Measurements from ENCODE around the gene RND1.

Gene RND1

DNA sequence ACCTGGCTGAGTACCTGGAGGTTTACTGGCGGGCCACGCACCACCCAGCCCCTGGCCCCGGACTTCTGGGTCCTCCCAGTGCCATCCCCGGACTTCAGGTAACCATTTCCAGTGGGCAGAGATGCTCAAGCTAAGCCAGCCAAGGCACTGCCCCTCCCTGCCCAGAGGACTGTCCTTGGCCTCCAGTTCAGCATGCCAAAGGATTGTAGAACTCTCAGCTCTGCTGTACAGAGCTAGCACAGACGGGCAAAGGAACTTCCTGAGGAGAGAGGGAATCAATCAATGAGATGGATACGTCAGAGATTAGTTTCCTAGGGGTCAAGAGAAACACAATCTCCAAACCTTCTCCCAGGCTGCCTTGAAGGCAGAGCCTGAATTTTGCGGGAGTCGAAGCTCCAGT, 38.6 kb downstream of the RND1 start:
- no peaks in the 10 kb centered on the region for H3K9me3 Mint-ChIP-seq
- ATAC-seq = no peak
- H3K4me3 Mint-ChIP-seq = no peak overlapping the region
- H3K4me1 Mint-ChIP-seq = peaks cover 8% of the 10 kb centered on the region
- H3K36me3 Mint-ChIP-seq = peaks cover 31% of the 10 kb centered on the region
- no peak overlapping the region for H3K27ac Mint-ChIP-seq
- H3K27me3 Mint-ChIP-seq = no peaks in the 10 kb centered on the region

DNA sequence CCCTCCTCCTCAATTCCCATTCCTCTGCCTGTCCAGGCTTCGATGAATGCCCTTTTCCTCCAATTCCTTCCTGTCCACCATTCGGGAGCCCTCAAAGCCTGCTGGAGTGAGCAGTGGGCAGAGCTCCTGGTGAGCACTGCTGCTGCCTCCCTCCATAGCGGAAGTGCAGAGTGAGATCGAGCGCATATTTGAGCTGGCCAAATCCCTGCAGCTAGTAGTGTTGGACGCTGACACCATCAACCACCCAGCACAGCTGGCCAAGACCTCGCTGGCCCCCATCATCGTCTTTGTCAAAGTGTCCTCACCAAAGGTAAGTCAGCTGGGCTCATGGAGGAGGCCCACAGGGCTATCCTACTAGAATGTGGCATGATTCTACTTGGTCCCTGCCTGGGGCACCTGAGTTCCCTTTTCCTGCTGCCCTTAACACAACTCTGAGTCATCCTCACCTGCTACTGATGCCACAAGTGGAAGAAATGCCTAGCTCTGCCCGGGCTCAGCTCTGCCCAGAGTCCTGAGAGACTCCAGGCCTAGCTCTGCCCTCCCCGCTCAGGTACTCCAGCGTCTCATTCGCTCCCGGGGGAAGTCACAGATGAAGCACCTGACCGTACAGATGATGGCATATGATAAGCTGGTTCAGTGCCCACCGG, 39.3 kb downstream of the RND1 start:
- ATAC-seq = no peak
- Mint-ChIP-seq H3K27ac (no peak overlapping the region), H3K4me1 (peaks cover 8% of the 10 kb centered on the region), H3K9me3 (no peaks in the 10 kb centered on the region), H3K27me3 (no peaks in the 10 kb centered on the region), H3K36me3 (peaks cover 27% of the 10 kb centered on the region), H3K4me3 (no peak overlapping the region)

DNA sequence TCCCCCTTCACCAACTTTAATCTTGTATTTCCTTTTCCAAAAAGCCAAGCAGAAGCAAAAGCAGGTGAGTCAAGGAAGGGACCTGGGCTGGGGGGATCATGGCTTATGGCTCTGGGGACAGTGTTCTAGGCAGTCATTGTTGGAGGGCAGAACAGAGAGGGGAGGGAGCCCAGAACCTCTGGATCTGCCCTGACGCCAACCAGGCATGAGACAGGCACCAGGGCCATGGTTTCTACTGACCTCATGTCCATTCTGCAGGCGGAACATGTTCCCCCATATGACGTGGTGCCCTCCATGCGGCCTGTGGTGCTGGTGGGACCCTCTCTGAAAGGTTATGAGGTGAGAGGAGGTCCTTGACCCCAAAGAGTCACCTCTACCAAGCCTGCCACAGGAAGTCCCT, 40.8 kb downstream of the RND1 start:
- Mint-ChIP-seq H3K9me3 (no peaks in the 10 kb centered on the region), H3K4me1 (peaks cover 8% of the 10 kb centered on the region), H3K4me3 (no peak overlapping the region), H3K27me3 (no peaks in the 10 kb centered on the region), H3K36me3 (peaks cover 18% of the 10 kb centered on the region), H3K27ac (no peak overlapping the region)
- no peak for ATAC-seq

DNA sequence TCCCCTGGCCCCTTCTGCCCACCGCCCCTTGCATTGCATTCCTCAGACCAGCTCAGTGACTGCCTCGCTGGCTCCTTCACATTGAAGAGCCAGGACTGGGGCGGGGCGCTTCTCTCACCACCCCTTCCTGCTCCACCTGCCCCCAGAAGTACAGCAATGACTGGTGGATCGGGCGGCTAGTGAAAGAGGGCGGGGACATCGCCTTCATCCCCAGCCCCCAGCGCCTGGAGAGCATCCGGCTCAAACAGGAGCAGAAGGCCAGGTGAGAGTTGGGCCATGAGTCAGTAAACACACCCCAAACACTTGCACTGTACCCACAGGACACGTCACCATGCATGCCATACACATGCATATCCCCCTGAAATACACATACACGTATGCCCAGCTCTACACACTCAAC, 41.6 kb downstream of the RND1 start:
- H3K27me3 Mint-ChIP-seq = no peaks in the 10 kb centered on the region
- no peaks in the 10 kb centered on the region for H3K9me3 Mint-ChIP-seq
- no peak for ATAC-seq
- H3K4me1 Mint-ChIP-seq = peaks cover 8% of the 10 kb centered on the region
- peaks cover 10% of the 10 kb centered on the region for H3K36me3 Mint-ChIP-seq
- peak overlapping the region; percentile 11 for H3K27ac Mint-ChIP-seq
- H3K4me3 Mint-ChIP-seq = no peak overlapping the region

DNA sequence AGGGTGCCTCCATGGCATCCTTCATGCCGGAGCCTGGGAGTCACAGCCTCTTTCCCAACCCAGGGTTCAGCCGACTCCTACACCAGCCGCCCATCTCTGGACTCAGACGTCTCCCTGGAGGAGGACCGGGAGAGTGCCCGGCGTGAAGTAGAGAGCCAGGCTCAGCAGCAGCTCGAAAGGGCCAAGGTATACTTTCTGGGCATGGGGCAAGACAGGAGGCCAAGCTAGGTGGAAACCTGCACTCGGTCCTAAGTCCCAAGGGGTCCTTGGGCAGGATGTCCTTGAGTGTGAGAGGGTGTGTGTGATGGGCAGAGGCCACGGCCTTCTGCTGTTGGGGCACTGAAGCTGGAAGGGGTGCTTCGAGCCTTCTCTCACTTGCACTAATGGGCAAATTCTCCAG, 42.4 kb downstream of the RND1 start:
- H3K36me3 Mint-ChIP-seq = peaks cover 2% of the 10 kb centered on the region
- ATAC-seq = no peak
- H3K4me3 Mint-ChIP-seq = no peak overlapping the region
- H3K9me3 Mint-ChIP-seq = no peaks in the 10 kb centered on the region
- H3K27ac Mint-ChIP-seq = no peak overlapping the region
- H3K27me3 Mint-ChIP-seq = no peaks in the 10 kb centered on the region
- H3K4me1 Mint-ChIP-seq = peaks cover 14% of the 10 kb centered on the region

DNA sequence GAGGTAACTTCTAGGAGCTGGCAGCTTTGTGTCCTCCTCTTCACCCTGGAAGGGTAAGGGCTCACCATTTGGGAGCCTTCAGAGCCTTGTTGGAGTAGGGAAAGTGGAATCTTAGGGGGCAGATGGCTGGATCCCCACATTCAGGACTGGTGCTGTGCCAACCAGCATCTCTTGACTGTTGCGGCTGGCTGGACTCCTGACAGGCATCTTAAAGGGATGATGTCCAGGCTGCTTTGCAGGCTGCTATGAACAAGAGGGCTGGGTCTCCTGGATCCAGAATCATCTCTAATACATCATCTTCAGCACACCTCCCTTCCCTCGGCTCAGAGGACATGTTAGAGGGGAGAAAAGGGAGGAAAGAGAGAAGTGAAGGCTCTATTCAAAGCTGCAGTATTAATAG, 43.0 kb downstream of the RND1 start:
- no peaks in the 10 kb centered on the region for H3K36me3 Mint-ChIP-seq
- no peak overlapping the region for H3K27ac Mint-ChIP-seq
- peaks cover 19% of the 10 kb centered on the region for H3K4me1 Mint-ChIP-seq
- no peaks in the 10 kb centered on the region for H3K9me3 Mint-ChIP-seq
- no peaks in the 10 kb centered on the region for H3K27me3 Mint-ChIP-seq
- H3K4me3 Mint-ChIP-seq = no peak overlapping the region
- ATAC-seq = no peak

DNA sequence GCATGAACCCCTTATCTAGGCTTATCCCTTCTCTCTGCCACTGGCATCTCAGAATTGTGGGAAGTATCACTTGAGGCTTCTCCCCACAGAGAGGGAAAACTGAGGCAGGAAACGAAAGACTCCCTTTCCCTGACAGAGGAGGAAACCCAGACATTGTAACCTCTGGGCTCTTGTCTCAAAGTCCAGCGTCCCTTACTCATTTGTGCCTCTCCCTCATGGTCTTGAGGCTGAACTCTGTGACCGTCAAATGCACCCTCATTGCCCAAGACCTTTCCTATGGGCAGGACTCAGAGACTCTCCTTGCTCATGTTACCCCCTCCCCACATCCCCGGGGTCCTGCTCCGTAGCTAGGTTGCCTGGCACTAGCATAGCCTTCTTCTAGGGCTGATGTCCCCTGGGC, 43.5 kb downstream of the RND1 start:
- Mint-ChIP-seq H3K27me3 (peaks cover 5% of the 10 kb centered on the region), H3K4me1 (peaks cover 25% of the 10 kb centered on the region), H3K27ac (no peak overlapping the region), H3K9me3 (no peaks in the 10 kb centered on the region), H3K4me3 (no peak overlapping the region), H3K36me3 (no peaks in the 10 kb centered on the region)
- no peak for ATAC-seq

DNA sequence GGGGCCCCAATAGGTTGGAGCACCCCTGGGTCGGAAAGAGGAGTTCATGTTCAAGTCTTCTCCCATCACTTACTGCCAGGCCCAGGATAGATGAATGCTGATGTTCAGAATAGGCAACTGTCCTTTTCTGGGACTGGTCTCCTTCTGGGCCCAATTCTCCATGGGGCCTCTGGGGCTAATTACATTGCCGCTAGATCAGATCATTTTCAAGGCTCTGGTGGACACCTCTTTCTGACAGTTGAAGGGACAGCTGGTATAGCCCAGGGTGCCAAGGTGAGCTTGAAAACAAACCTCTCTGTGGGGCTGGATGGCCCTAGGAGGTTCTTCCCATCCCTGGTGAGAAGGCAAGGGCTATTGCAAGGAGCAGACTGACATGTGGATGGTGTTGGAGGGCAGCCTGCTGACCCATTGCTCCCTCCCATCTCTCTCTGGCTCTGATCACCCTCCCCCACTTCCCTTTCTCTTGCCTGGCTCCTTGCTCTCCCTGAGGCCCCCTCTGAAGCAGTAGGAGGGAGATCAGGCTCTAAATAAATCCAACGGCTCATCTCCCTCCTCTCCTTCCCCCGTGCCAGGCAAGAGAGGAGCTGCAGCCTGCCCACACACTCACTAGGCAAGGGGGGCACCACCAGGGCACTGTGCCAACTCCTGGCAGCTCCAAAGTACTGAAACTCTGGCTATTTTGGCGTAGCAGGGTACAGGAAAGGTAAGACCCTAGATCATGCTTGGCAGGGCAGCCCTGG, 45.5 kb downstream of the RND1 start:
- Mint-ChIP-seq H3K4me3 (no peak overlapping the region), H3K27me3 (peaks cover 25% of the 10 kb centered on the region), H3K36me3 (no peaks in the 10 kb centered on the region), H3K4me1 (peaks cover 43% of the 10 kb centered on the region), H3K27ac (no peak overlapping the region), H3K9me3 (no peaks in the 10 kb centered on the region)
- ATAC-seq = no peak

DNA sequence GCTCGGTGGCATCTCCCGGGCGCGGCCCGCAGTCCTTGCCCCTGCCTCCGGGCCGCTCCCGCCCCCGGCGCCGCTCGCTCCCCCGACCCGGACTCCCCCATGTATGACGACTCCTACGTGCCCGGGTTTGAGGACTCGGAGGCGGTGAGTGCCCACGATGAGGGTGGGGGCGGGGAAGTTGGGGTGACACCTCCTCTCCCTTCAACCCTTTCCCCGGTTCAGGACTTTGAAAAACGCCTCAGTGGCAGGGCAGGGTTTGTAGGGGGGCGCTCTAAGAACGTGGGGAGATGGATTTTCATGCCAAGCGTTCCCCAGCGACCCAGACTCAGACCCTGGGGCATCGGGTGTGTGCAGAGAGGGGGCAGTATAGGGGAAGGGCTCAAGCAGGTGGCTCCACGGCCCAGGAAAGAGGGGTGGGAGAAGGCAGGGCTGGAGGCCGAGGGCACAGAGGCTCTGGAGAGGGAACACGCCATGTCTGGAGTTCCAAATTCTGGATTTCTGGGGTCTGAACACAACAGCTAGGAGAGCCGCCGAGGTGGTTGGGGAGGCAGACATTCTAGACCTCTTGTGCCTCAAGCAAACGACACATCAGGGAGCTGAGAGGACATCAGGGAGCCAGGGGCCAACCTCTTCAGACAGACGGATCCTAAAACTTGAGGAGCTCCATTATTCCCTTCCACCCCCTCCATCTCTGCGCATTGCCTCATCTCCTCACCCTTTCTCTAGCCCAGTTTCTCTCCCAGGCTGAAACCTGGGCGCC, 46.7 kb downstream of the RND1 start:
- Mint-ChIP-seq H3K9me3 (no peaks in the 10 kb centered on the region), H3K36me3 (no peaks in the 10 kb centered on the region), H3K4me1 (peaks cover 48% of the 10 kb centered on the region), H3K27ac (peak overlapping the region; percentile 40), H3K4me3 (peak overlapping the region; percentile 85), H3K27me3 (peaks cover 29% of the 10 kb centered on the region)
- peak; percentile 1 for ATAC-seq

DNA sequence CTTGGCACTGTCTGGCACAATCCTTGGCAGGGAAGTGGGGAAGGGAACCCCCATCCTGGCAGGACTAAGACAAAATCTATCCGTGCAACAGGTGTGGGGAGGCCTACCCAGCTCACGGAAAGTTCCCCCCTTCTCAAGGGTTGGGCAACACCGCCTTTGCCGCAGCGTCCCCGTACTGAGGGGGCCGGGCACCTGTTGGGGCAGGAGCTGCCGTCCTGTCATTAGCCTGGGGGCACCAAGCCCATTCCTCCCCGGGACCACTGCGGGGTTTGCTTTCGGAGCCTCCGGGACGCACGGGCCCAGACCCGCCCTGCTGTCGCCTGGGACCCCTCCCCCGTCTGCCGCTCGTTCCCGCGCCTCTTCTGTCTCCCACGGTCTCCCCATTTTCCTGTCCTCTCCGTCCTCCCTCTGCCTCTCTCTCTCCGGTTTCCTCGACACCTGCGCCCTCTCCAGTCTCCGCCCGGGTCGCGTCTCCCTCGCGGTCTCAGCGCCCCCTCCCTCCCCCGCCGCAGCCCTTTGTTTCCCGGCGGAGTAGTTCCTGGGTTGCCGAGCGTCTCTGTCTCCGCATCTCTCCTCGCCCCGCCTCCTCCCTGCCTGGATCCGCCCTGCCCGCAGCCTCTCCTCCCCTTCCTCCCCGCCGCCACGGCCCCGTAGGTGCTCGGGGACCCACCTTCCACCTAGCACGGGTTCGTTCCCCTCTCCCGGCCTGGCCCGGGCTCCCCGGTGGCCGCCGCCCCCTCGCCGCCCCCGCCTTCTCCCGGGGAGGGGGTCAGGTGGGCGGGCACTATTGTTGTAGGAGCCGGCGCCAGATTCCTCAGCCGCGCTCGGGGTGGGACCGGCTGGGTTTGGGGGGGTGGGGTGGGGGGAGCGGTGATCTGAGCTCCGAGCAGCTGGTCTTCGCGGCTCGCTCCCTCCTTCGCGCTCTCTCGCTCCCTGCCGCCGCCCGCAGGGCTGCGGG, 47.5 kb downstream of the RND1 start, which contains the start of gene CACNB3:
Gene CACNB3 (plus strand): TSS at position 624 of the 958 bp plus-strand sequence. CDS start 434 bp downstream, outside the sequence.
- no peaks in the 10 kb centered on the region for H3K36me3 Mint-ChIP-seq
- peak within 1 kb of the TSS; percentile 85 for H3K4me3 Mint-ChIP-seq
- no peaks in the 10 kb centered on the region for H3K9me3 Mint-ChIP-seq
- peak; percentile 59 for ATAC-seq
- peaks cover 51% of the 10 kb centered on the region for H3K4me1 Mint-ChIP-seq
- H3K27ac Mint-ChIP-seq = peak within 1 kb of the TSS; percentile 40
- H3K27me3 Mint-ChIP-seq = peaks cover 29% of the 10 kb centered on the region

DNA sequence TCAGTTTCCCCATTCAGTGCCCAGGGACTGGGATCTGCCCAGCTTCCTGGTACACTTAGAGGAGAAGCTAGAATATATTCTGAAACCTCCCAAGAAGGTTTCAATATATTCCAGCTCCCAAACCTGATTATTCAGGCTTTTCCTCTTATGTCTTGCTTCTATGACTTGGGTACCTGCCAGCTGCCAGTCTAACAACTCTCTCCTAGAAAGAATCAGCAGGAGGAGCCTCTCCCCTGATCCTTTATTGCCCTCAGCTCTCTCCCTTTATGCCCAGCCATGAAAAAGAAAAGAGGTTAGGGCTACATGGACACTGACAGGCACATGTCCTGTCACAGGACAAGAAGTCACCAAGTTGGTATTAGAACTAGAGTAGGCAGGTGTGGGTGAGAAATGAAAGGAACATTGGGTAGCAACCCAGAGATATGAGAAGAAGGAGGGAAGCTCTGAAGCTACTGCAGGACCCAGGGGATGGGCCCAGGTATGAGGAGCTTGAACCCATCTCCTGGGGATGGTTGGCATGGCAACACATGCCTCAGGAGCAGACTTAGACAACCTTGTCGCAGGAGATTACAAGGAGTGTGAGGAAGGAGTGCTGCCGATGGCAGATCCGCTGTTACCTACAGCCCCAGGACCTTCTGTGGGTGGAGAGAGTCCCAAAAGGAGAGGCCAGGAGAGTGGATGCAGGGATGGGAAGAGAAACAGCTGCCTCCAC, 49.4 kb downstream of the RND1 start:
- no peaks in the 10 kb centered on the region for H3K36me3 Mint-ChIP-seq
- no peak overlapping the region for H3K27ac Mint-ChIP-seq
- H3K9me3 Mint-ChIP-seq = no peaks in the 10 kb centered on the region
- H3K27me3 Mint-ChIP-seq = peaks cover 29% of the 10 kb centered on the region
- no peak for ATAC-seq
- H3K4me3 Mint-ChIP-seq = no peak overlapping the region
- H3K4me1 Mint-ChIP-seq = peaks cover 51% of the 10 kb centered on the region

DNA sequence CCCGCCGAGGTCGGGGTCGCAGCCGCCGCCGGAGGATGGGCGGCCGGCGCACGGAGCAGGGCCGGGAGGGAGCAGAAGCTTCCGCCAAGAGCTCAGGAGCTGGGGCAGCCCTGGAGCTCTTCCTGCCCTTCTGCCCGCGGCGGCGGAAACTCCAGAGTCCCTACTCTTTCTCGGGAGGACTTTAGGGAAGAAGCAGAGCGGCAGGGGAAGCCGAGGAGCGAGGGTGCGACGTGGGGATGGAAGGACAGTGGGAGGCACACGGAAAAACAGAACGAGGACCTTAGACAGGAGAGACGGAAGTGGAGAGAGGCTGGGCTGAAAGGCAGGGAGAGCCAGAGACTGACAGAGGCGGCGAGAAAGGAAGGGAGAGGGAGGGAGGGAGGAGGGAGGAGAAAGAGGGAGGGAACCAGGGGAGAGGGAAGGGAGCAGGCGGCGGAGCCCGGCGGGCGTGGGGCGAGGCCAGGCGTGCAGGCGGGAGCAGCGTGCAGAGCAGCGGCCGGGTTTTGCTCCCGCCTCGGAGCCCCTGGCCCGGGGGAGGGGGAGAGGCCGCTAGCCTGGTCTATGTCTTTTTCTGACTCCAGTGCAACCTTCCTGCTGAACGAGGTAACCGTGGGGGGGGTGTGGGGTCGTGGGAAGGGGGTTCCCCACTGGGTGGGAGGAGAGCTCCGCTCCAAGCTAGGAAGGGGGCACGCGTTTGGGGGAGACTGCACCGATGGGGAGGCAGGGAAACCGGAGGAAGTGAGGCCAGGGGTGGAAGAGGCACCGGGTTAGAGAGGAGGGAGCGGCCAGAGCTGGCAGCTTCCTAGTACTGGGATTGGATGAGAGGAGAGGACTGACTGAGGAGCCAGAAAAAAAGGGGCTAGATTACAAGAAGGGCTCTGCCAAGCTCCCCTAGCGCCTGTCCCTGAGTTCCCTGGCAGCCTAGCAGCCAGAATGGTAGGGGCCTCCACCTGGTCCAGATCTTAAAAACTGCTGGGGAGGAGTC, 50.3 kb downstream of the RND1 start:
- peak overlapping the region; percentile 90 for H3K4me3 Mint-ChIP-seq
- peak; percentile 14 for ATAC-seq
- H3K27ac Mint-ChIP-seq = peak overlapping the region; percentile 85
- H3K4me1 Mint-ChIP-seq = peaks cover 51% of the 10 kb centered on the region
- peaks cover 29% of the 10 kb centered on the region for H3K27me3 Mint-ChIP-seq
- H3K36me3 Mint-ChIP-seq = no peaks in the 10 kb centered on the region
- H3K9me3 Mint-ChIP-seq = no peaks in the 10 kb centered on the region

All from stimulated activated memory B cell treated with anti-CD40 and anti-IgM and Interleukin-4, amounts not matched to agents 10 μg/mL and 1 μg/mL and 100 μg/mL, for 72 hours (primary cell).